GM19193 (cell line): Measurements from ENCODE around the gene CFAP77.
A peak's percentile ranks its signal among the peaks of the same experiment; 100 is the strongest.

ENCODE experiments used
- POLR2A ChIP-seq: IDR thresholded peaks from 4 replicates; pipeline ENCODE4 v1.6.1; 2011; ENCODE audit not compliant: insufficient read depth, insufficient read length; ENCODE audit errors: extremely low read depth

Gene CFAP77

DNA sequence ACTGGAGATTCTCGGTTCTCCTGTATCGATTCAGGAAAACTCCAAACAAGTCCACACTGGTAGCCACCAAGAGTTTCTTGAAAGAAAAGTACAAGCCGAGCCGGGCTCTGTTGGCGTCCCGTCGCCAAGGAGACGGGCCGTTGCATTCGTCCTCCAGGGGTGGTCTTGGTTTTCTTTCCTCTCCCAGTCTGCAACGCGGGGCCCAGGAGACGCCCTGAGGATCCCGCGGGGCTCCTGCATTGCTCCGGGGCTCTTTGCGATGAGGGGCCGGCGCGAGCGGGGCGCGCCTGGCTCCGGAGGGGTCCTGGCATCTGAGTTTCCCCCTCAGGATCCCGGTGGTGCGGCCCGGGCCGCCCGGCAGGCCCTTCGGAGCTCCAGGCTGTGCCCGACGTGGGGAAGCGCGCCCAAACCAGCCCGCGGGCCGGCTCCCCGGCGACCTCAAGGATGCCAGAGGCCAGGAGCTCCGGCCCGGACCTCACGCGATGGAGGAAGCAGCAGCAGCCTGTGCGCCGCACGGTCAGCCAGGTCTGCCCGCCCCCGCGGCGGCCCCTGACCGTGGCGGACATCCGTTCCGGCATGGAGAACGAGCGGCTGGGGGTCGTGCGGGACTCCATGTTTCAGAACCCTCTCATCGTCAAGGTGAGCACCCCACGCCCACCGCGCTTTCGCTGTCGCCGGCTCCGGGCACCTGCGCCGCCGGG lies at the start of gene CFAP77:
Gene CFAP77, plus strand, starts transcription at position 384 of the 701 bp plus-strand sequence. Its CDS starts 61 bp downstream, at position 445.
- no peak for TF ChIP-seq POLR2A

DNA sequence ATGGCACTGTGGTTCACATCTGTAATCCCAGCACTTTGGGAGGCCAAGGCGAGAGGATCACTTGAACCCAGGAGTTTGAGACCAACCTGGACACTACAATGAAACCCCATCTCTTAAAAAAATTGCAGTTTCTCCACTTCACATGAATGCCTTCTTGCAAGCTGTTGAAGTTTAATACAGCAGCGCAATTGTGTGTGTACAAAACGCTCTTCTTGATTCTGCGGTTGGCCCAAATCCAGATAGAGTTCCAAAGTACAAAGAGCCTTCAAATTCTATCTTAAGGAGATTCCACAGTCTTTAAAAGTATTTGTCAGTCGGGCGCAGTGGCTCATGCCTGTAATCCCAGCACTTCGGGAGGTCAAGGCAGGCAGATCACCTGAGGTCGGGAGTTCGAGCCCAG lies 45.9 kb upstream of the CFAP77 start:
- no peak for TF ChIP-seq POLR2A

DNA sequence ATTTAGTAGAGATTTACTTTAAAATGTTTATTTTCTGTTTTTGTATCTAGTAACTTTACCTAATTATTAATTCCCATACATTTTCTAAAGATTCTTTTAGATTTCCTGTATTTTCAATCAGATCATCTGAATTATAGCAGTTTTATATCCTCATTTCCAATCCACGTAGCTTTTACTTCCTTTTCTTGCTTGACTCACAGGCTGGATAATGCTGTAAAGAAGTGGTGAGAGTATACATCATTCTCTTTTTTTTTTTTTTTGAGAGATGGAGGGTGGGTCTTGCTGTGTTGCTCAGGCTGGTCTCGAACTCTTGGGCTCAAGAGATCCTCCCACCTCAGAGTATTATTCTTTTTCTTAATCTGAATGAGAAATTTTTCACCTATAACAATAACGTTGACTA lies 44.0 kb upstream of the CFAP77 start:
- no peak for TF ChIP-seq POLR2A

DNA sequence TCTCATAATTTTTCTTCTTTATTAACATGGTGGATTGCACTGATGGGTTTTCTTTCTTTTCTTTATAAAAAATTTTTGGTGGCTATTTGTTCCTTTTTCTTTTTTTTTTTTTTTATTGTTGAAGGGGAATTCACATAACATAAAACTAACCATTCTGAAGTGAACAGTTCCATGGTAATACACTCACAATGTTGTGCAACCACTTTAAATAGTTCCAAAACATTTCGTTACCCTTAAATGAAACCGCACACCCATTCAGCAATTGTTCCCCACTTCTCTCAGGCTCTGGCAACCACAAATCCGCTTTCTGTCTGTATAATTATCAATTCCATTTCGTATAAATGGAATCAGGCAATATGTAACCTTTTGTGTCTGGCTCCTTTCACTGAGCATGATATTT lies 43.5 kb upstream of the CFAP77 start:
- no peak for TF ChIP-seq POLR2A

DNA sequence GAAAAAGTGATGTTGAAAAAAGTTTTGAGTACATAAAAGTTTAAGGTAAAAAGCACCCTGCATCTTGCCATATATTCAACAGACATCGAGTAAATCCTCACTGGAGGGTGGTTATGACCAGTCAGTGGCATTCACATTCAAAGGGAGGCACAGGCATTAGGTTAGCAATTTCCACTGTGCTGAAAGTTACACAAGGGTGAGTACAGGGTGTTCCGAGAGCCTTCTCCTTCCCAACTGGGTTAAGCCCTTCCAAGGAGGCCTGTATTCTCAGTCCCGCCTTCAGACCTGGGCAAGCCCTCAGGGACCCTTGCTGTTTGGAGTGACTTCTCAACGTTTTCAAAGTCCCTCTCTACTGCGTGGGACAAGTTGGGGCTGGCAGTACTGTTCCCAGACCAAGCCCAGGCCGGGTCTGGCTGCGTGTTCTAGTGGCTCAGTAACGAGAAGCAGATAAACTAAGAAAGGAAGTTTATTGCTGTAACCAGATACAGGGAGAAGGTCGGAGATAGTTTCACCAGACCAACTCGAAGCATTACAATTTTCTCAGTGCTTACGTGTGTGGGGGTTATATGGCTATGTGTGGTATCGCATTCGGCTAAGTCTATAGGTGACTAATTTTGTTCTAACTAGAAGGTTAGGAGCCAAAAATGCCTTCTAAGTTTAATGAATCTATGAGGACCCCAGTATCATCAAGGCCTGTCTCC lies 42.2 kb upstream of the CFAP77 start:
- TF ChIP-seq POLR2A = no peak

DNA sequence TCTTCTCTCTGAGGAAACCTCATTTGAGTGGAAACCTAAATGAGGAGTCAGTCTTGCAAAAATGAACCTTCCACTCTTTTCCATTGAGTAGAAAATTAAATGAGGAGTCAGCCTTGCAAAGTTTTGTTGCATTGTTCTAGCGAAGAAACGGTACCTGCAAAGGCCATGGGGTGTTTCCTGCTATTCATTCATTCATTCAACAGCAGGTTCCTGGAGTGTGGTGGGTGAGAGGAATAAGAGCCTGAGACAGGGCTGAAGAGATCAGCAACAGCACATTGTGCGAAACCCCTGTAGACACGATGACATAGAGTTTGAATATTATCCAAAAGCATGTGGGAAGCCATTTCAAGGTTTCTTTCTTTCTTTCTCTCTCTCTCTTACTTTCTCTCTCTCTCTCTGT lies 40.6 kb upstream of the CFAP77 start:
- no peak for TF ChIP-seq POLR2A

DNA sequence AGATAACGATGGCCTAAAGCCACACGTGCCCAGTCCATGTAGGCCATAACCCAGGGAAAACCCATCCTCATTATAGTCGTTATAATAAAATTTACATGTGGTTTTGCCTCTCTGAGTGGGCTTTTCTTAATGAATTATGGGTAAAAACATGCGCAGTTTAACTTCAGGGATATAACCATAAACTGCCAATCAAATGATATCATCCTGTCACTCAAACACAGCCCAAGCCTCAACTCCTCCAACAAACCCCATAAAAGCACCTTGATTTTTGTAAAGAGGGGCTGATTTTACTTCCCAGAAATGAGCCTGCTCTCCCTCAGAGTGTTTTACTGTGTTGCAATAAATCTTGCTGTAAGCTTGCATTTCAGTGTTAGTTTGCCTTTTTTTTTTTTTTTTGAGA lies 39.4 kb upstream of the CFAP77 start:
- no peak for TF ChIP-seq POLR2A

DNA sequence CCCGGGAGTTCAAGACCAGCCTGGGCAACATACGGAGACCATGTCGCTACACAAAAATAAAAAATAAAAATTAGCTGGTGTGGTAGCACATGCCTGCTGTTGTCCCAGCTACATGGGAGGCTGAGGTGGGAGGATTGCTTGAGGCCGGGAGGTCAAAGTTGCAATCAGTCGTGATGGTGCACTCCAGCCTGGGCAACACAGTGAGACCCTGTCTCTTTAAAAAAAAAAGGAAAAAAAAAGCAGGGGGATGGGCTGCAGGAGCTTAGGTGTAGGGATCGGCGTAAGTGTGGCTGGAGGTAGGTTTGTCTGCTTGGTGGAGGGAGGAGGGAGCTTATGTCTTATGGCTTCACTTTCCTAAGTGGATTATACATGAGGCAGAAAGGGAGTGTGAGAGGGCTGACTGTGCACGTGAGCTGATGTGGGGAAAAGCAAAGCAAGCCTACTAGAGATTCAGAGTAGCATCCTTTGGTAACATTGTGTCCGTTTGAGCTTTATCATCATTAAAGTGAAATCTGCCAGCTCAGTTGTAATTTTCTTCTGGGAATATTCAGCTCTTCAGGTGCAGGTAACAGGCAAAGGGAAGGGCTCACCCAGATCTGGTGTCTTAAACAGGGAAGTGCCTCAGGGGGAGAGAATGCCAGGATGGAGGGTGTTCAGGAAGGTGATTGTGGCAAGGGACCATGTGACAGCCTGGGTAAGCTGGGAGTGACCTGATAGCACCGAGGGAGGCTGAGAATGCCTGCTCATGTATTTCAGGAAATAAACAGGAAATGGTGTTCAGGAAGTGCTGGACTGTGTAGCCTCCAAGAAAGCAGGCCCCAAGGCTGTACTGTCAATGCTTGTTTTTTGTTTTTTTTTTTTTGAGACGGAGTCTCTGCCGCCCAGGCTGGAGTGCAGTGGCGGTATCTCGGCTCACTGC lies 37.6 kb upstream of the CFAP77 start:
- no peak for TF ChIP-seq POLR2A

DNA sequence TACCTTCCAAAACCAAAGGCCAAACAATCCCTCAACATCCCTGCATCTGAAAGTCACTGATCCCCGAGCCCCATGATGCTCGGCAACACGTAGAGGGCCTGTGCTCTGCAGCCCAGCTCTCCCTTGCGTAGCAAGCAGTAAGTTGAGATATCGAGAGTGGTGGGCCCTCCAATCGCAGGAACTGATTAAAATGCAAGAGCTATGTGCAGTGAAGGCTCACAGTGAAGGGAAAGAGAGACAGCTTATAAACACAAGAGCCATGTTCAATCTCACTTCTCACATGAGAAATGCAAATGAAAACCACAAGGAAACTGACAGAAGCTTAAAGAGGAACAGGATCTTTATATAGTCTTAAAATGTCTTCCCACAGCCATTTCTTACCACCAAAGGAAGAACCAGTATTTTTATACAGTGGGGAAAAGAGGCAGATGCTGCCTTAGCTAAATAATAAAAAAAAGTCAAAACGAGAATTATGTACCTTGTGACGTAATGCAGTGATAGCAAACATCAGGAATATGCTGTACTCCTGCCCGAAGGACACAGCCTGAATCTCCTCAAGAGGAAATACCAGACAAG lies 28.0 kb upstream of the CFAP77 start:
- TF ChIP-seq POLR2A = peak; percentile 39

DNA sequence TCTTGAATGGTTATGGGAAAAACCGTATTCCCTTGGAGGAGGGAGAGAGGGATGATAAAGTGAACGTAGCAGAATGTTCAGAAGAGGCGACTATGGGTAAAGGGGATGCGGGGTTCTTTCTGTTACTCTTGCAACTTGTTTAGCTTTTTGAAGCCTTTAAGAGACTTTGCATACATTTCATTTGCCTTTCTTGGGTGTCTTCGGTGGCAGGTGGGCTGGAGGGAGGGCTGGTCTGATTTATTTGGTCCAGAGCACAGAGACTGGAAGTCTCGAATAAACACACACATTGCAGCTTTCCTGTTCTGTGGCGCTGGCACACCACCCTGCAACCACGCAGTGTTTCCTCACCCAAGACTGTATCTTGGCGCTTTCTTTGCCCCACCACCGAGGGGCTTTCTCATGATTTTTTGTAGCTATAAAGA lies 26.5 kb upstream of the CFAP77 start:
- peak; percentile 54 for TF ChIP-seq POLR2A

DNA sequence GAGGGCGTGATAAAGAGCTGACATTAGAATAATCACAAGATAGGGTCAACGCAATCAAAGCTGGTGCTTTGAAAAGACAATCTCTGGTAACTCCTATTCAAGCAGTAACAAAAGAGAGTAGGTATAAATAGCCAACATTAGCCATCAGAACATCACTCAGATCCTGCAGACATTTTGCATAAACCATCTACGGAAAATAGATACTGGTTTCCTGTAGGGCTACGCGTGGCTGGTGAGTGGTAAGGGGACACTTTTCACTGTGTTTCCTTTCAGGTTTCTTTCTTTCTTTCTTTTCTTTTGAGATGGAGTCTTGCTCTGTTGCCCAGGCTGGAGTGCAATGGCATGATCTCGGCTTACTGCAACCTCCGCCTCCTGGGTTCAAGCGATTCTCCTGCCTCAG lies 25.6 kb upstream of the CFAP77 start:
- TF ChIP-seq POLR2A = no peak

DNA sequence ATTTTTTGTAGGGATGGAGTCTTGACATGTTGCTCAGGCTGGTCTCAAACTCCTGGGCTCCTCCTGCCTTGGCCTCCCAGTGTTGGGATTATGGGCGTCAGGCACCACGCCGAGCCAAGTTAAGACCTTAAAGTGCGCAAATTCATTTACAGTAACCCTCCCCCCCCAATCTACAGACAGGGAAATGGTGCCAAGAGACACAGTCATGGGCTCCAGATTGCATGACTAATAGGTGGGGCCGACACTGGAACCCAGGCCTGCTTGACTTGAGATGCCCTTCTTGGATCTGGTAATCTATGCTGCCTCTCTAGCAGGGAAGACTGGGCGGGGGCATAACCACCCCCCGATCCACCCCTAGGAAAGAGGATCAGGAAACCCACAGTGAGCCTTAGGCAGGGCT lies 22.9 kb upstream of the CFAP77 start:
- TF ChIP-seq POLR2A = no peak

DNA sequence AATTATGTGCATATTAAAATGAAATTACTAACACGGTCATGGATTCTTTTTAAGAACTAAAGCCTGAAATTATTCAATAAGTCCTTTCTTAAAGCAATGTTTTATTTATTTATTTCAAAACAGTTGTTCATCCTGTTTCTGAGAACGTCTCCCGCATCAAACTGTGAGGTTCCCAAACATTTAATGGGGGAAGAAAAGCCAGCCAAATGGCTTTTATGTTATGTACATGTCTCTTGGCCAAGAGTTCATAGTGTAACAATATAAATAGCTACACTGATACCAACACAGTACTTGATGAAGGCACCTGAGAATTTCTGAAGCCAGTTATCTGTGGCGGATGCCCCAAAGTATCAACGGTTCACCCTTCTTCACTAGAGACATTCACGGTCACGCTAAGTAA lies 19.0 kb upstream of the CFAP77 start:
- no peak for TF ChIP-seq POLR2A

DNA sequence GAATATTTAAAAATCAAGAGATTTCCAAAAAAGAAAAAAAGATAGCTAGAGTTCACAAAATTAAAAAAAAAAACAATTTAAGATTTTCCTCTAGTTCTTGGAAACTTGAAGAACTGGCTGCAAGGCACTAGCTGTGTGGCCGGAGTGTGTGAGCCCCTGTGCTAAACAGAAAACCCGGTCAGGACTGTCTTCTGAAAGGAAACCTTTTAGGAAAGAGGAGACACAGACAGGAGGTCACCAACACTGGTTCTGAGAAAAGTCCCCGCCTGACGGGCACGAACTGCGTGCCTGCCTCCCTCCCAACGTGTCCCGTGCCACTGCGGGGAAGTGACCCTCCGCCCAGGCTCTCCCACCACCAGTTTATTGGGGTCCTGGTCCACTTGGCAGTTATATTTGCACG lies 18.6 kb upstream of the CFAP77 start:
- no peak for TF ChIP-seq POLR2A

DNA sequence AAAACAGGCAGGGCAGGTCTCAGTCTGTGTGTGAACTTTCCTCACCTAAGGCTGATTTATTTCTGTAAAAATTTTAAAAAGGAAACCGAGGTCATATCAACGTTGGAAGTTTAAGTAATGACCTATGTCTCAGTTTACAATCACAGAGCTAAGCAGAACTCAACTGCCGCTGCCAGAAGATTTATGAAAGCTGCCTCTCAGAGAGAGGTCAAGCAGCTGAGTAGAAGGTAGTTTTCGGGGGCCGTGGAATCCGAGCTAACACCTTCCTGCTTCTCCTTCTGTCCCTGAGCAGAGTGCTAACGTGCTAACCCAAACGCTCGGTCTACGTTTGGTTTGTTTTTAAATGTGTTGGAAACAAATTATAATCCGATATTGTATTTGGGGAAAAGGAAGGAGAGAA lies 14.5 kb upstream of the CFAP77 start:
- no peak for TF ChIP-seq POLR2A

DNA sequence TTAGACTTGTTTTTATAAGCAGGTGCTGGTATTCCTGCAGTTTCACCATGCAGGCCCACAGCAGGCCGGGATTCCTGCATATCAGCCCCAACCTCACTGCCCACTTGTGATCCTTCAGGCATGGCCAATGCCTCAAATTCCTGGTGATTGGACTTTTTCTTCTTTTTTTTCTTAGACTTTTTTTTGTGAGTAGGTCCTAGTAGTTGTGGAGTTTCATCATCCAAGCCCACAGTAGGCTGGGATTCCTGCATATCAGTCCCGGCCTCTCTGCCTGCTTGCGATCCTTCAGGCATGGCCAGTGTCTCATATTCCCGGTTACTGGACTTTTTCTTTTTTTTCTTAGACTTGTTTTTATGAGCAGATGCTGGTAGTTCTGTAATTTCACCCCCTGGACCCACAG lies 8.2 kb upstream of the CFAP77 start:
- TF ChIP-seq POLR2A = no peak
